ENCODE measurements around the gene ABCA4. TPM values are rescaled to one million over a fixed set of nuclear protein-coding genes. Genes with fewer than 3 reads are reported as not detected.

Gene ABCA4
- under 0.01 and 0.29 TPM in 2 replicates for total RNA-seq

DNA sequence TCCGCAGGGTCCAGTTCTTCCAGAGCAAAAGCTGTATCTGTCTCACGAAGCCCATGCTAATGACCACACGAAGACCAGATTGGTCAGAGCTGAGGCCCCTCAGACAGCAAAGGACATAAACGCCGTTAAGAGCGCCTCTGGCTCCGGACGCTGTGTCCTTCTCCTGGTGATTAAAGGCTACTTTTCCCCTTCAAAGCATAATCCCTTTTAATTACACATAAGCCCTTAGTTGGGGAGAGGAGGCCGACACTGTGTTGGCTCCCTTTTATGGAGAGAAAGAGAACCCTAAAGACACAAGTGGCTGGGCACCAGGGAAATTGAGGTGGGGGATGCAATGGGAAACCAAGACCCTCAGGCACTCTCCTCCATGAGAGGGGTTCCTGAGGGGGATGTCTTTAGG is at the start of gene ABCA4:
Gene ABCA4 (minus strand): TSS at position 158 of the 400 bp plus-strand sequence. CDS start 103 bp downstream, at position 55.

Other genes starting within 250 kb of the ABCA4 start
- gene DNTTIP2, start 241.9 kb downstream of the ABCA4 start, total RNA-seq, result 31.5 and 37.4 TPM in 2 replicates
- gene GCLM, start 211.7 kb downstream of the ABCA4 start, total RNA-seq, result 6.8 and 16.6 TPM in 2 replicates
- 4.2 and 44.5 TPM in 2 replicates for gene ARHGAP29, start 116.4 kb upstream of the ABCA4 start, total RNA-seq

Data from placental pericyte (primary cell).